Stomach (tissue), 4 donors: ENCODE data around the gene KLF16.

Experiments used
- CTCF ChIP-seq, 7 experiments: fragments of 450-650 bp in 4 of 7; fragments of 200-600 bp in 3 of 7; sonication (generic) in 3 of 7; IDR thresholded peaks; one replicate each; pipeline ENCODE4 v1.5.1; 2016 to 2019; ENCODE audit warnings: antibody characterized with exemption in 7 of 7, control low read depth in 2 of 7, mild to moderate bottlenecking in 1 of 7
- POLR2A ChIP-seq, 4 donors: fragments of 450-650 bp; IDR thresholded peaks; one replicate each; pipeline ENCODE4 v1.6.1; 2016; ENCODE audit warnings: antibody characterized with exemption in 4 of 4, control low read depth in 2 of 4, mild to moderate bottlenecking in 1 of 4, moderate library complexity in 1 of 4

GRCh38 chr19:1807695-1808394, 55.5 kb downstream of the KLF16 start:
- no peak for TF ChIP-seq CTCF (IDR thresholded peaks at IDR 0.05)
- TF ChIP-seq POLR2A (IDR thresholded peaks at IDR 0.05): no peak
